A549 (cell line): Measurements from ENCODE around the gene GINS2. TPM values are rescaled to one million over a fixed set of nuclear protein-coding genes. Genes with fewer than 3 reads are reported as not detected.

Source experiments
- ATAC-seq, 2 experiments: fragments of 200-7000 bp in 1 of 2; fragments of >200 bp in 1 of 2; cut with Nextera tagmentation in 1 of 2; cut with Tn5 transposase in 1 of 2; 3 replicates each; pipeline versions ENCODE4 v1.8.0 to v1.9.1; 2018 to 2020; ENCODE audit warnings: mild to moderate bottlenecking in 1 of 2, moderate library complexity in 1 of 2
- CTCF ChIA-PET: fragments of 300-600 bp; sonication (Branson Sonifier 250); formaldehyde crosslinking; extraction: SDS; loops from one replicate; lab custom pipeline; 2021; ENCODE audit warnings: antibody characterized with exemption, inconsistent platforms; lab: Yijun Ruan, JAX
- POLR2A ChIA-PET: fragments of 350-600 bp; formaldehyde crosslinking; extraction: SDS; loops from one replicate; lab custom pipeline; 2021; ENCODE audit warnings: antibody characterized with exemption, inconsistent platforms; lab: Yijun Ruan, JAX
- DNase-seq, 2 experiments: peaks; one replicate each; pipeline versions ENCODE4 v3.0.0 to v3.0.0-alpha.2; 2011 to 2016; ENCODE audit warnings: low read depth in 1 of 2, low spot score in 1 of 2
- FAIRE-seq: peaks from 2 replicates; lab custom pipeline; 2011; peaks lifted over from hg19 to GRCh38; lab: Jason Lieb, UNC
- H3K27ac ChIP-seq, 2 experiments: fragments of >200 bp; sonication (Bioruptor Twin); formaldehyde crosslinking; 3 replicates each; pipeline ENCODE4 v1.5.1; 2016 to 2017
- H3K4me1 ChIP-seq: fragments of >200 bp; sonication (Bioruptor Twin); formaldehyde crosslinking; 3 replicates; pipeline ENCODE4 v1.6.1; 2016
- H3K4me2 ChIP-seq: fragments of >200 bp; sonication (Bioruptor Twin); formaldehyde crosslinking; 3 replicates; pipeline ENCODE4 v1.6.1; 2016
- H3K4me3 ChIP-seq: fragments of >200 bp; sonication (Bioruptor Twin); formaldehyde crosslinking; 3 replicates; pipeline ENCODE4 v1.5.1; 2016
- H3K9me3 ChIP-seq: fragments of >200 bp; sonication (Bioruptor Twin); formaldehyde crosslinking; 3 replicates; pipeline ENCODE4 v1.6.1; 2016
- ATOH8 ChIP-seq: fragments of 250-450 bp; sonication (Bioruptor Pico); IDR thresholded peaks from 2 replicates; pipeline ENCODE4 v1.5.0; 2020; ENCODE audit warnings: low read depth, mild to moderate bottlenecking, moderate library complexity
- CTCF ChIP-seq: fragments of >200 bp; sonication (Bioruptor Twin); formaldehyde crosslinking; IDR thresholded peaks from 3 replicates; pipeline ENCODE4 v1.5.1; 2016
- EHMT2 ChIP-seq: fragments of 200-600 bp; sonication (generic); IDR thresholded peaks from 2 replicates; pipeline ENCODE4 v1.6.1; 2016; ENCODE audit warnings: antibody characterized with exemption, low read depth, mild to moderate bottlenecking, moderate library complexity
- ESRRA ChIP-seq: fragments of 150-350 bp; IDR thresholded peaks from 2 replicates; pipeline ENCODE4 v1.6.1; 2014; ENCODE audit warnings: mild to moderate bottlenecking, low read length, borderline replicate concordance
- FOSB ChIP-seq: fragments of 250-450 bp; sonication (Bioruptor Pico); IDR thresholded peaks from 2 replicates; pipeline ENCODE4 v1.5.0; 2020; ENCODE audit warnings: mild to moderate bottlenecking, moderate library complexity
- FOSL2 ChIP-seq, 2 experiments: fragments of 450-650 bp in 1 of 2; fragments of >200 bp in 1 of 2; sonication (Bioruptor Twin) in 1 of 2; formaldehyde crosslinking; IDR thresholded peaks; 2 replicates each; pipeline versions ENCODE4 v1.5.0 to v1.6.1; 2016 to 2020; ENCODE audit warnings: mild to moderate bottlenecking in 1 of 2, moderate library complexity in 1 of 2
- FOXS1 ChIP-seq: fragments of 250-450 bp; sonication (Bioruptor Pico); IDR thresholded peaks from 2 replicates; pipeline ENCODE4 v1.5.0; 2020; ENCODE audit warnings: mild to moderate bottlenecking, moderate library complexity
- HMGXB4 ChIP-seq: fragments of 250-450 bp; sonication (Bioruptor Pico); IDR thresholded peaks from 2 replicates; pipeline ENCODE4 v1.5.0; 2021; ENCODE audit warnings: mild to moderate bottlenecking, moderate library complexity, borderline replicate concordance
- HOXB5 ChIP-seq: fragments of 250-450 bp; sonication (Bioruptor Pico); IDR thresholded peaks from 2 replicates; pipeline ENCODE4 v1.5.0; 2020; ENCODE audit warnings: mild to moderate bottlenecking, moderate library complexity
- JUN ChIP-seq, 2 experiments: fragments of >200 bp; sonication (Bioruptor Twin); formaldehyde crosslinking; IDR thresholded peaks; 2 replicates in 1 of 2; 3 replicates in 1 of 2; pipeline ENCODE4 v1.6.1; 2016 to 2017
- KDM5A ChIP-seq: fragments of 200-600 bp; sonication (generic); IDR thresholded peaks from 2 replicates; pipeline ENCODE4 v1.6.1; 2016; ENCODE audit warnings: antibody characterized with exemption, mild to moderate bottlenecking
- MAZ ChIP-seq: fragments of 150-350 bp; IDR thresholded peaks from 2 replicates; pipeline ENCODE4 v1.6.1; 2014; ENCODE audit warnings: antibody characterized with exemption, low read depth, low read length, borderline replicate concordance
- PHF8 ChIP-seq: fragments of 200-600 bp; sonication (generic); IDR thresholded peaks from 2 replicates; pipeline ENCODE4 v1.6.1; 2016; ENCODE audit warnings: low read depth, mild to moderate bottlenecking, antibody characterized with exemption, moderate library complexity, borderline replicate concordance
- RAD21 ChIP-seq, 2 experiments: fragments of >200 bp in 1 of 2; sonication (Bioruptor Twin) in 1 of 2; formaldehyde crosslinking in 1 of 2; IDR thresholded peaks in 1 of 2; conservative IDR thresholded peaks in 1 of 2; 2 replicates in 1 of 2; 3 replicates in 1 of 2; pipeline ENCODE4 v1.6.1; 2012 to 2018; ENCODE audit warnings: inconsistent platforms in 1 of 2
- RARB ChIP-seq: fragments of 250-450 bp; sonication (Bioruptor Pico); IDR thresholded peaks from 2 replicates; pipeline ENCODE4 v1.8.0; 2021; ENCODE audit warnings: mild to moderate bottlenecking, moderate library complexity
- RFX5 ChIP-seq: fragments of 450-650 bp; IDR thresholded peaks from 2 replicates; pipeline ENCODE4 v1.7.1; 2014; ENCODE audit warnings: antibody characterized with exemption, mild to moderate bottlenecking, moderate library complexity
- SMC3 ChIP-seq: fragments of >200 bp; sonication (Bioruptor Twin); formaldehyde crosslinking; IDR thresholded peaks from 3 replicates; pipeline ENCODE4 v1.6.1; 2018; ENCODE audit warnings: inconsistent platforms
- SREBF2 ChIP-seq: fragments of 450-650 bp; IDR thresholded peaks from 2 replicates; pipeline ENCODE4 v1.6.1; 2014; ENCODE audit warnings: mild to moderate bottlenecking, moderate library complexity
- TFCP2L1 ChIP-seq: fragments of 250-450 bp; sonication (Bioruptor Pico); IDR thresholded peaks from 2 replicates; pipeline ENCODE4 v1.5.0; 2021; ENCODE audit warnings: mild to moderate bottlenecking
- ZC3H11A ChIP-seq: fragments of 450-650 bp; IDR thresholded peaks from 2 replicates; pipeline ENCODE4 v1.6.1; 2014; ENCODE audit warnings: antibody characterized with exemption, mild to moderate bottlenecking
- WGBS: methylation state at CpG from one replicate; pipeline ENCODE4 v1.1.6; 2017; ENCODE audit errors: missing lambda C conversion rate; 5-methylcytosine and 5-hydroxymethylcytosine counted together
- polyA plus RNA-seq, 4 experiments: library from polyadenylated mRNA; depleted of rRNA in 3 of 4; stranded (reverse); fragments of >200 nt; fragmentation: RNase III in 1 of 4; extraction: RNeasy Plus Mini Kit Qiagen cat#74134 plus additional on column Dnase treatment in 1 of 4; gene quantifications; 2 replicates in 3 of 4; 3 replicates in 1 of 4; pipeline ENCODE4 v1.2.3, GENCODE V29; 2011 to 2017

Gene GINS2
- polyA plus RNA-seq, 2 of the 4 experiments (the other 2 are of a cell fraction): 25.4 to 28.7 TPM

- POLR2A ChIA-PET: no interaction called here
- no peak for DNase-seq
- 33% methylated on average over 6 of the region's 6 CpGs for WGBS
- no peaks in the 10 kb centered on the region for H3K9me3 ChIP-seq
- no peak for TF ChIP-seq PHF8
- no peak for TF ChIP-seq FOXS1 (CRISPR knock-in tag)
- TF ChIP-seq SMC3: no peak; the same call in 2 of the 3 replicates
- no peak for TF ChIP-seq RARB (CRISPR knock-in tag)
- TF ChIP-seq ATOH8 (CRISPR knock-in tag): no peak
- TF ChIP-seq EHMT2: no peak
- no peak for TF ChIP-seq RFX5
- TF ChIP-seq FOSB (CRISPR knock-in tag): no peak
- TF ChIP-seq, all 56 proteins: peak for 0
- no peak for FAIRE-seq
- Histone ChIP-seq H3K27ac (no peak overlapping the region), H3K4me2 (no peak overlapping the region), H3K4me3 (no peak overlapping the region), H3K4me1 (no peaks in the 10 kb centered on the region)
- peak in 1 of 2 experiments; percentile 5; a peak in 3 of 6 replicates for ATAC-seq
- CTCF ChIA-PET: interaction anchor here (0.7 to 10.7 kb wide), 39 partner anchors 9 to 461 kb away, joined by 3 to 130 read pairs (median 5); partner anchors contain the start of gene GINS2
Measured at GRCh38 chr16:85718153-85718477, 29.4 kb upstream of the GINS2 start.

- Histone ChIP-seq H3K9me3 (no peaks in the 10 kb centered on the region), H3K4me1 (no peaks in the 10 kb centered on the region), H3K27ac (no peak overlapping the region), H3K4me3 (no peak overlapping the region), H3K4me2 (no peak overlapping the region)
- no peak for FAIRE-seq
- TF ChIP-seq FOSL2 (IDR thresholded peaks at IDR 0.05) (no peak), FOSL2 (CRISPR knock-in tag; IDR thresholded peaks at IDR 0.05) (no peak), TFCP2L1 (no peak), HOXB5 (CRISPR knock-in tag) (no peak), ESRRA (peak; percentile 31; the same call in 1 of the 2 replicates), SMC3 (peak; percentile 56; the same call in 2 of the 3 replicates), MAZ (no peak), CTCF (peak; percentile 85), ATOH8 (CRISPR knock-in tag) (no peak), JUN (IDR thresholded peaks at IDR 0.05) (no peak), KDM5A (no peak), HMGXB4 (CRISPR knock-in tag) (no peak), ZC3H11A (no peak), RAD21 (conservative IDR thresholded peaks at IDR 0.05 in 1 of 2, IDR thresholded peaks at IDR 0.05 in 1 of 2) (peak; percentile 80 to 82), SREBF2 (no peak)
- peak; percentile 74 to 76 for DNase-seq
- 42% methylated on average over 18 of the region's 21 CpGs for WGBS
- ChIA-PET POLR2A (no interaction called here), CTCF (interaction anchor here (0.6 to 10.7 kb wide), 47 partner anchors 8 to 582 kb away, joined by 3 to 130 read pairs (median 4); partner anchors contain the start of gene GINS2)
- peak; percentile 77 to 84 for ATAC-seq
Measured at GRCh38 chr16:85717393-85718152, 28.8 kb upstream of the GINS2 start.
